CD4-positive, alpha-beta T cell treated with Interferon alpha-2 for 1 hour (primary cell): ENCODE data around the gene ARVCF.

Experiments used
- DNase-seq, 2 donors: peaks; one replicate each; pipeline ENCODE4 v3.0.0-alpha.2; 2020 to 2022

Gene ARVCF

GRCh38 chr22:20014526-20015186 lies 2.0 kb downstream of the ARVCF start:
- no peak for DNase-seq

GRCh38 chr22:20013382-20013871 lies 3.2 kb downstream of the ARVCF start:
- peak; percentile 27 to 39 for DNase-seq

GRCh38 chr22:20012741-20013331 lies 3.8 kb downstream of the ARVCF start:
- DNase-seq = no peak

GRCh38 chr22:20011993-20012740 lies 4.5 kb downstream of the ARVCF start:
- DNase-seq = no peak

DNA sequence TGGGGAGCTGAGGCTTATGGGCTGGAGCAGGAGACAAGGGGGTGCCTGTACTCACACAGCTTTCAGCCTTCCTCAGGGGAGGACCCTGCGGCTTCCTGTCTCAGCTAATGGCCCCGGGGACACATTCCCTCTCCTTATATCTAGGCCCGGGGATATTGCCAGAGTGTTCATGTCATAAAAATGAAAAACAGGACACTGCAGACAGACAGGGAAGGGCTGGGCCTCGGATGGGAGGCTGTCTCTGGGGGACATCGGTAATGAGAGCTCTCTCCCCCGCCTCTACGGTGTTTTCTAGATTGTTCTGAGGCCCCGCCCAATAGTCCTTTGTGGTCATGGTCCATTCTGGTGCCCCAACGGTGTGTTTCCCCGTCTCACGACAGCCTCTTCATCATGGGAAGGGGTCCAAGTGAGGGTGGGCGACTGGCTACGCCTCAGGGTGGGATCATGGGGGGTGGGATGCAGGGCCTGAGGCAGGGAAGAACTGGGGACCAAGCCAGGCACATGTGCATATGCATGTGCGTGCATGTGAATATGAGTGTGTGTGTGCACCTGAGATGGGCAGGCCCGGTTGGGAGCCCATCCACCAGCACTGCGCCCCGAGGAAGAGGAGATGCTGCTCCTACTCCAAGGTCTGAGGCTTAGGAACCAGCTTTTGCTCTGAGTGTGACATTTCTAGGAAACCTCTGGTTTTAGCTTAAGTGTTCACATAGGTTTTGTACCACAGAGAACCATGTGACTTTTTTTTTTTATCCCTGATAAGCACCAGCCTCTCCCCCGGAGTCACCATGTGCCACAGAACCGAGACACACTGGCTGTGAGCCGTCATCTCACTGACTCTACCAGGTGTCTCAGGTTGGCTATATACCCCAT lies 5.3 kb downstream of the ARVCF start:
- DNase-seq = no peak

GRCh38 chr22:20010307-20011122 lies 6.1 kb downstream of the ARVCF start:
- DNase-seq = no peak

GRCh38 chr22:20009582-20010306 lies 6.9 kb downstream of the ARVCF start:
- DNase-seq = no peak

DNA sequence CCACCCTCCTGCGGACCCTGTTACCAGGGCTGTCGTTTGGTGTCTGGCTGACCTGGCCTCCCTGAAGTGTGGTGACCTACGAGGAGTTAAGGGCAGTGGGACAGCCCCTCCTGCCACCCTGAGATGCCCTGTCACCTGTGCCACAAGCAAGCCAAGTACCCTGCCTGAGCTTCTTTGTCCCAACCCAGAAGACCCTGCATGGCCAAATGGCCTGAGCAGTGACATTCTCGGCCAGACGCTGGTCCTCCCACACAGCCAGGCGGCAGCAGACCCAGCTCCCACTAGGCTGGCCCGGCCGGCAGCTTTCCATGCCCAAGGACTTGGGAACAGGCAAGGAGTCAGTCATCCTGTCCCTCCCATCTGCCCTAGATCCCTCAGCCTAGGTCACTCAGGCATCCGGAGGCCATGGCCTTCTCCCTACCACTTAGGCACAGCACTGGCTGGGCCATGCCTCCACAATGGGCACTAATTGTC lies 7.6 kb downstream of the ARVCF start:
- no peak for DNase-seq

DNA sequence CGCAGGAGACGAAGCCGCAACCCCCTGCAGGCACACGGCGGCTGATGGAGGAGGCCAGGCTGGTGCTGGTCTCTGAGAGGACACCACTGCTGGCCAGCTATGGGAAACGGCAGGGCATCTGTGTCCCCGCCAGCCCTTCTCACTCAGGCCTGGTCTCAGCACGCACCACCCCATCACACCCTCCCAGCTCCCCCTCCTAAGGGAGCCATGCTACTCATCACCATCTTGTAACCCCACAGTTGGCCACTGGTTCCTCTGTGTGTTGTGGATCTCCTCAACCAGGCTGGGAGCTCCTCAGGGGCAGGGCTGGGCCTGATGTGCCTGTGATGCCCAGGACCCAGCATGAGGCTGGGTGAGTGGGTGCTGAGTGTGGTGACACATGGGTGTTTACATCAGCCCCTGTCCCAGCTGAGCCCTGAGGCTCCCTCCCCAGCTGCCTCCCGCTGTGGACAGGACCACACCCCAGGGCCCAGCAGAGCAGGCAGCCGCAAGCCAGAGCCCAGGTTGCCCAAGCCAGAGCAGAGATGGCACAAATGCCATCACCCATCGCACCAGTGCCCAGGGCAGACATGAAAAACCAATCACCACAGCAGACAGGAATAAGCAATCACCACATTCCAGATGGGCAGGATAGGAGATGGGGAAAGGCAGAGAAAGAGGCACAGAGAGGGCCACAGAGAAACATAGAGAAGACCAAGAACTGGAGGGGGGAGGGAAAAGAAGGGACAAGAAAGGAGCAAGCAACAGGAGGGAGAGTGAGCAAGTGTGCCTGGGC lies 8.2 kb downstream of the ARVCF start:
- no peak for DNase-seq

DNA sequence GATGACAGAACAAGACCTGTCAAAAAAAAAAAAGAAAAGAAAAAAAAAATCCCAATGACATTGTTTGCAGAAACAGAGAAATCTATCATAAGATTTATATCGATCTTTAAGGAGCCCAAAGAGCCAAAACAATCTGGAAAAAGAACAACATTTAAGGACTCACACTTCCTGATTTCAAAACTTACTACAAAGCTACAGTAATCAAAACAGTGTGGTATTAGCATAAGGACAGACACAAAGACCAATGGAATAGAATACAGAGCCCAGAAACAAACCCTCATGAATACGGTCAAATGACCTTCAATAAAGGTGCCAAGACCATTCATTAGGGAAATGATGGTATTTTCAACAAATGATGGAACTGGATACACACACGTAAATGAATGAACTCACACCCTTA lies 12.2 kb downstream of the ARVCF start:
- no peak for DNase-seq

GRCh38 chr22:20003304-20003703 lies 13.3 kb downstream of the ARVCF start:
- no peak for DNase-seq

DNA sequence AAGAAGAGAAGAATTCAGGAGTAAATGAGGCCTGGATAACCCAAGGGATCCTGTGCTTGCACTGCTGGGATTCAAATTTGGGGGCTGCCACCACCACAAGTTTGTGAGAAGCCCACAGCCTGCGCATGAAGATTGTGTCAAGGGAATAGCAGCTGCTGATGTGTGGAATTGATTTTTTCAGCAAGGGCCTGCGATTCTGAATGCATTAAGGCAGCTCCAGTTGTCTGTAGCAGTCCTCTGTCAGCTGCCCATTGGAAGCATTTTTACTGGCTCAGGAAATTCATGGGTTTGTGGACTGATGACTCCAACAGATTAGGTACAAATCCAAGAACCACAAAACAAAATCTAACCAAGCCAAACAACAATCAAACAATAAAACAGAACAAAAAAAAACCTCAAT lies 14.0 kb downstream of the ARVCF start:
- DNase-seq = no peak

GRCh38 chr22:20002128-20002527 lies 14.5 kb downstream of the ARVCF start:
- no peak for DNase-seq

GRCh38 chr22:20001082-20001638 lies 15.5 kb downstream of the ARVCF start:
- DNase-seq = no peak

- DNase-seq = no peak
Measured at GRCh38 chr22:20000246-20001081, 16.2 kb downstream of the ARVCF start.

GRCh38 chr22:19998991-19999820 lies 17.4 kb downstream of the ARVCF start:
- DNase-seq = no peak

DNA sequence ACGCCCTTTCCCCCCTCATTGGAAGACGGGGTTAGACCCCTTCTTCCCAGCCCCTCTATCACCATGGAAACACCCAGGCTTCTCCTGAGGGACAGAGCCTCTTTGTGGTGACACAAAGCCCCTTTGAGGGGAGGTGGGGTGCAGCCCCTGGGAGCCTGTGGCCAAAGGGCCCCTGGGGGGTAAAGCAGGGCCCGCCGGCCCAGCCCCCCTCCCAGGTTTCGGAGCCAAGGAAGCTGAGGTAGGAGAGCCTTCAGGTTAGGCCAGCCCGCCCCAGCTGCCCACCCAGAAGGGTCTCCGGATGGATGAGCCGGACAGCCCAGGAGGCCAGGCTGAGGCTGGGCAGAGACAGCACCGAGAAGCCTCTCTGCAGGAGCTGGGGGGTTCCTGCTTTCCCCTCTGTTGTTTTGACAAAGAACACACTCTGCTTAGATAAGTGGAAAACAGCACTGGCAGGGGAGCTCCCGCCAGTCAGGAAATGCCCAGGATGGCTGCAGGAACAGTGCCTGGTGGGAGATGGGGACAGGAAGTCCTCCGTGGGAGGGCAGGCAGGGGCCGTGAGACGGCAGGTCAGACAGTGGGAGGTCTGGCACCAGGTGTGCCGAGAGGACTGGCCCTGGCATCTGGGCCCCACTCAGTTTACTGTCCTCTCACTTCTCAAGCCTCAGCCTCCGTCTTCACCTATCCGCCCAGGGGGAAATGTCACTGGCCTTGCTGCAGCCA lies 18.2 kb downstream of the ARVCF start:
- no peak for DNase-seq
